Stimulated activated CD4-positive, alpha-beta T cell treated with anti-CD3 and anti-CD28 coated beads, Interleukin-12 subunit alpha, Interleukin-12 subunit beta, amount 100 ng/mL, for 48 hours (primary cell): Measurements from ENCODE around the gene GTF3C1.
"Not testable (repeated sequence)": the region's sequence is repeated elsewhere in the genome, so short reads cannot be mapped to it uniquely, and the experiment has no call there.

Source experiments
- DNase-seq, 3 donors: peaks; one replicate each; pipeline ENCODE4 v3.0.0-alpha.2; 2020; ENCODE audit warnings: low read depth in 2 of 3, low spot score in 1 of 3

Gene GTF3C1

GRCh38 chr16:27549746-27550581 is at the start of gene GTF3C1, which contains the start of gene KATNIP:
Gene GTF3C1, minus strand, starts transcription at chr16:27549913. Its CDS starts 23 bp downstream, at chr16:27549890.
Gene KATNIP, plus strand, starts transcription at chr16:27550144. Its CDS starts 27 bp downstream, at chr16:27550171.
- peak; percentile 100 for DNase-seq

DNA sequence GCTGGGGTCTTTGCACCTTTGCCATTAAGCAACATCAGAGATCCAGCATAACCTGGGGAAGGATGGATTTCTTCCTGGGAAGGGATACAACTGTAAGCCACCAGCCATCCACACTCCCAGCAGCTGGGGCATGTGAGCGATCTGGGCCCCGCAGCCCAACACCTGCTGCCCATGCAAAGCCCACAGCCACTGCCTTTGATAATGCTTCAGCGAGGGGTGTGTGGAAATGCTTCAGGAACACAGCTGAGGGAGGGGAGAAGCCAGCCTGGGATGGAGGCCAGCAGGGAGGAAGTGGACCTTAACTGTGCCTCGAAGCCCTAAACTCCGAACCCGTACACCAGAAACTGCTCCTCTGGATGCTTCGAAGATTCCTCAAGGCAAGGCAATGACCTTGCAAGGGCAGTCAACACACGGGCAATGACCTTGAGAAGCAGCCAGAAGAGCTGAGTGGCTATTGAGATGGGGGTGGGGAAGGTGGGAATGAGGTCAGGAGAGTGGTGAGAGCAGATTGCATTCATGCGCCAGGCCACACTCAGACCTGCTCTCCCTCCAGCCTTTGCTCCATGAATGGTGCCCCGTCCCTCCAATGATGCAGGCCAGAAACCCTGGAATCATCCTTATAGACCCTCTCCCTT is 49.3 kb upstream of the GTF3C1 start:
- DNase-seq: no peak

DNA sequence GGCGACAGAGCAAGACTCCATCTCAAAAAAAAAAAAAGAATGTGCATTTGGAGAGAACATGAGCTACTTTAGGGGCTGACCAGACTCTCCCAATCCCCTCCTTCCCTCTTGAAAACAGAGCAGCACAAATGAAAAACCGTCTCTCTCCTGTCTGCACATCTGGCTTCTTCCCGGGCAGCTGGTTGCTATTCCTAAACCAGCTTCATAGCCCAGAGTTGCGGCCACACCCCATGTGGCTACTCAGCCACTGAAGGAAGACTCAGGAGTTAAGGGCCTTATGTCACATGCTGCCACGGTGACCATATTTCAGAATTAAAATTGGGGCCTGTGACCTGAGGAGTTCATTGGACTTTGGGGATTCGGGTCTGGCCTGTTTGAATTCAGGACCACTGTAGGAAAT is 48.5 kb upstream of the GTF3C1 start:
- no peak for DNase-seq

DNA sequence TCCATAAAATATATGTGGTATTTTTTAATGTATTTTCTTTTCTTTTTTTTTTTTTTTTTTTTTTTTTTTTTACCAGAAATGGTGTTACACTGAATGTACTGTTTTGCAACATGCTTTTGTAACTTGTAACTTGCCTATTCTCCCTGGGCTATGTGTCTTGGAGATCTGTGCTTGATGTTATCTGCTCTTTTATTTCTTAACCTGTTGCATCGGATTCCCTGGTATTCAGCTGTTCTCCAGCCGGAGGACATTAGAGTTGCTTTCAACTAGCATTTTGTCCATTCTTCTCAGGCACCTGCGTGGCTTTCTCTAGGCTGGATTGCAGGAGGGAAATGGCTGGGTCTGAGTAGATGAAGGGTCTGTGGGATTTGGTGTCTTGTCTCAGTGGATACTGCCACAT is 47.6 kb upstream of the GTF3C1 start:
- DNase-seq: no peak

- DNase-seq: no peak
These were observed 46.7 kb upstream of the GTF3C1 start for GRCh38 chr16:27596411-27596810.

DNA sequence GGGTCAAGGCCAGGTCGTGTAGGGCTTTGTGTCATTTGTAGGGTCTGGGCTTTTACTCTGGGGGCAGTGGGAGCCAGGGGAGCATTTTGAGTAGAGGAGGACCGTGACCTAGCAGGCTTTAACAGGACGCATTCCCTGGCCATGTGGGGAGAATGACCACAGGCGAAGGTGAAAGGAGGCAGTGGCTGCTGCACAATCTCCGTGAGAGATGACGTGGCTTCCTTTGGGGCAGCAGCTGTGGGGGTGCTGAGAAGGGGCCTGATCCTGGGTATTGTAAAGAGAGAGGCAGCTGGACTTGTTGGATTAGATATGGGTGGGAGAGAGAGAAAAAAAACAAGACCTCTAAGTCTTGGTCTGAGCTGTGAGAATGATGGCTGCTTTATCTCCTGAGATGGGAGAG is 46.3 kb upstream of the GTF3C1 start:
- no peak for DNase-seq

DNA sequence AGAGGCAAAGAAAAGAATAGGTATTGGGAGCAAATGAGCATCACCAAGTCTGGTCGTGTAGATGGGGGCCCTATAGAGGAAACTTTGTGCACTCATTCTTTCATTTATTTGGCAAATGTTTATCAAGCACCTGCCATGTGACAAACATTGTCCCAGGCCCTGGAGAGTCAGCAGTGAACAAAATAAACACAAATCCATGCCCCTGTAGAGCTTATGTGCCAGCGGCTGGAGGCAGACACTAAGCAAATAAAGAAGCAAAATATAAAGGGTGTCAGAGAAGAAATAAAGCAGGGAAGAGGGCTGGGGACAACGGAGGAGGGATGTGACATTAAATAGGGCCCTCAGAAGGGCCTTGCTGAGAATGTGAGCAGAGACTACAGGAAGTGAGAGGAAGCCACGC is 45.8 kb upstream of the GTF3C1 start:
- DNase-seq: no peak

DNA sequence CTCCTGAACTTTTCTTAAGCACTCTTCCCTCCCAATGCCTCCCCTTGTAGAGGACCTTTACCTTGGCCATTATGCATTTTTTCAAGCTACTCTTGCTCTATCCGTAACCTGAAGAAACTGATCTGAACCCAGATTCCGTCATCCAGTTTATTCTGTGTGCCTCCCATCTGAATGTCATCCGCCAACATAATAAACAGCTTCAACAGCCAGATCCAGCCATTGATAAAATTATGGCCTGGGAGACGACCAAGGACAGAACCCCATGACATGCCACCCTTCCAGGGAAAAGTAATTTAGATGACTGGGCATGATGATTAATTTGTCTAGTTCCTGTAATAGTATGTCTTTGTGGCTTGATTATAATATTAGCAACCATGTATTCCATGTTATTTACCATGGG is 42.1 kb upstream of the GTF3C1 start:
- DNase-seq: no peak

DNA sequence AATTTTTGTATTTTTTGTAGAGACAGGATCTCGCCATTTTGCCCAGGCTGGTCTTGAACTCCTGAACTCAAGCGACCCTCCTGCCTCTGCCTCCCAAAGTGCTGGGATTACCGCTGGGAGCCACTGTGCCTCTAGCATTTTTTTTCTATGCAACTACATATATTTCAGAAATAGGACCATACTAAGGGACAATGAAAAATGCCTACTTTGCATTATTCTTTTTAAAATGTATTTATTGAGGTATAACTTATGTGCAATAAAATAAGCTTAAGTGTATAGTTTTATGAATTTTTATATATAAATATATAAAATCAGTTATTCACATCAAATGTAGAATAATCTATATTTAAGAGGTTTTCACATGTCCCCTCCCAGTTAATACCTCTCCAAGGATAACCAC is 38.3 kb upstream of the GTF3C1 start:
- DNase-seq: no peak

- no peak for DNase-seq
These were observed 37.0 kb upstream of the GTF3C1 start for GRCh38 chr16:27586711-27587110.

GRCh38 chr16:27585200-27585599 is 35.5 kb upstream of the GTF3C1 start:
- no peak for DNase-seq

- DNase-seq: no peak
These were observed 33.9 kb upstream of the GTF3C1 start for GRCh38 chr16:27583634-27584033.

DNA sequence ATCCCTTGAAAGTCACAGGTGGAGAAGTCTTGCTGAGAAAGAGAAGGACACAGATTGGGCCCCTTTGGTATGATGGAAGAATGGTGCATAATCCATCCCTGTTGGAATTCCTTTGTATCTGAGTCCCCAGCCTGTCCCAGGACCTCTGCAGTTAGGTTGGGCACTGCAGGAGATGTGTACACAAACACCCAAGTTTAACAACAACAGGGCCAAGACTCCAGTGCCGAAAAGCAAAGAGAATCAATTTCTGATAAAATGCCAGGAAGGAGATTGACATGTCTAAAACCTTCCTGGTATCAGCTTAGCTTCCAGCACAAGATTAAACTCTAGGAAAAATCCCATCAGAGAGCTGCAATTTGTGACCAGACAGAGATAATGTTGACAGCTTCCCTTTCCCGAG is 33.2 kb upstream of the GTF3C1 start:
- DNase-seq: no peak

- no peak for DNase-seq
These were observed 29.6 kb upstream of the GTF3C1 start for GRCh38 chr16:27579087-27579980.

DNA sequence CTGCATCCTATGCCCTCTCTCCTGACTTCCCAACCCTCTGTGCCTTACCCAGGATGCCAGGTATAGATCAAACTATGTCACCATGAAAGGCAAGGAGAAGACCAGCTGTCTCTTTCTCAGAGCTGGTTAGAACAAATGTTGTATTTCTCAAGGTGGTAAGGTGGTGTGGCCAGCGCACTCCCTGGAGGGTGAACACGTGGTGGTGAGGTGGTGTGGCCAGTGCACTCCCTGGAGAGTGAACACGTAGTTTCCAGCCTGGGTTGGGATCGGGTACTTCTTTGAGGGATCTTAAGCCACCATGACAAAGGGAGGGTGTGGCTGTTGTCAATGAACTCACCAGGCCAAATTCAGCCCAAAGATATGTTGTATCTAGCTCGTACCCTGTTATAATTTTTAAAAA is 27.0 kb upstream of the GTF3C1 start:
- DNase-seq: no peak

GRCh38 chr16:27572711-27573110 is 23.0 kb upstream of the GTF3C1 start:
- no peak for DNase-seq

- DNase-seq: no peak
These were observed 22.0 kb upstream of the GTF3C1 start for GRCh38 chr16:27571433-27572326.

GRCh38 chr16:27570986-27571385 is 21.3 kb upstream of the GTF3C1 start:
- not testable (repeated sequence) for DNase-seq

DNA sequence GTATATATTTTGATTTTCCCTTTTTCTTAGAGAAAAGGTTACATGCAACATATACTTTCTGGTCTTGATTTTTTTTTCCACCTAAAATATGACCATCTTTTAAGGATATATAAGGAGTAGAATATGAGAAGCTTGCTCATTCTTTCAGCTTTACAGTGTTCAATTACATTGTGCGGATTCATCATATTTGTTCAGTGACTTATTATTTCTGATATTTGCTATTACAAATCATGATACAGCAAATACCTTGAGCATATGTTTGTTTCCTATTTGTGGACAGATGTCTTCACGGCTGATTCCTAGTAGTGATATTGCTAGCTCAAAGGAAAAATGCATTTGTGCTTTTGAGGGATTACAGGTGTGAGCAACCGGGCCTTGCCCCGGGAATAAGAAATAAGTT is 18.4 kb upstream of the GTF3C1 start:
- DNase-seq: no peak

- DNase-seq: no peak
These were observed 16.7 kb upstream of the GTF3C1 start for GRCh38 chr16:27566417-27566816.

- DNase-seq: no peak
These were observed 14.5 kb upstream of the GTF3C1 start for GRCh38 chr16:27564224-27564623.
